ENCODE data around the gene GTSE1. TPM values are rescaled to one million over a fixed set of nuclear protein-coding genes. Genes with fewer than 3 reads are reported as not detected.
"Not testable (repeated sequence)": the region's sequence is repeated elsewhere in the genome, so short reads cannot be mapped to it uniquely, and the experiment has no call there.

GTSE1 gene
- polyA plus RNA-seq, 12 donors: 5.6 to 20.9 (median 9.9) TPM; not detected in 1

GRCh38 chr22:46292732-46293131 is 3.9 kb upstream of the GTSE1 start:
- DNase-seq: no peak

DNA sequence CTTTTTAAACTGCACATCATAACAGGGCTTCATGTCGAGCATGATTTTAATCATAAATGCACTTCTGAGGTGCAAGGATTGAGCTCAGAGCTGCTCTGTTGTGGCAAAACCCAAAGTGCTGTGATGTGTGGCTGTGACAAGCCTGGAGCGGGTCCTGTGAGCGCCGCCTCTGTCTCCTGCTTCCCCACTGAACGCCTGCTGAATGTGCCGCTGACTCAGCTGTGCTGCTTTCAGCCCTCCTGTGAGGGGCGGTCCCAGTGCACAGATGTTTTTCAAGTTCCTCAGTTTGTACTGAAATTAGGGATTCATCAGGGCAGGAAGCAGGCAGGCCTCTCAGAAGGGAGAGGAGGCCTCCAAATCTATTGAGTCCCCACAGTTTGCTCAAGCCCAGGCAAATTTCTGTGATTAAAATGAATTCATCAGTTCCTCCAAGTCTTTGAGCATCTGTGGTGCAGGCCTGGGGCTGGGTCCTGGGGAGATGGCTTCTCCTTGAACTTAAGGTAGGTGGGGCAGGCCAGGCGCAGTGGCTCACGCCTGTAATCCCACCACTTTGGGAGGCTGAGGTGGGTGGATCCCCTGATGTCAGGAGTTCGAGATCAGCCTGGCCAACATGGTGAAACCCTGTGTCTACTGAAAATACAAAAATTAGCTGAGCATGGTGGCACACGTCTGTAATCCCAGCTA is 3.0 kb upstream of the GTSE1 start:
- peak; percentile 66 for DNase-seq

DNA sequence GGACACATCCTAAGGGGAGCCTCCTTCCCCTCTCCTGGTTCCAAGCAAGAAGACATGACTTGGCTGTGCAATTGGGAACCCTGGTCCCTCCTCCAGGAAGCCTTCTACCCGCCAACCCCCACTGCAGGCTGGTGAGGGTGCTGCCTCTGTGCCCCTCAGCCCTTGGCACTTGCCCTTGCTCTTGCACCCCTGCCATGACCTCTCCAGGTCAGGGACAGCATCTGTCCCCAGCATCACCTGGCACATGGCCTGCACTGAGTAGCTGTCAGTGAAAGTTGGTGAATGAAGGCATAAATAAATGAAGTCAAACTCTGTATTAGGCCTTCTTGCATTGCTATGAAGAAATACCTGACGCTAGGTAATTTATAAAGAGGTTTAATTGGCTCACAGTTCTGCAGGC is 1.9 kb upstream of the GTSE1 start:
- no peak for DNase-seq

- no peak for DNase-seq
Measured at GRCh38 chr22:46295277-46295971, 1.2 kb upstream of the GTSE1 start.

- DNase-seq: no peak
Measured at GRCh38 chr22:46297151-46297812, 612 bp downstream of the GTSE1 start.

DNA sequence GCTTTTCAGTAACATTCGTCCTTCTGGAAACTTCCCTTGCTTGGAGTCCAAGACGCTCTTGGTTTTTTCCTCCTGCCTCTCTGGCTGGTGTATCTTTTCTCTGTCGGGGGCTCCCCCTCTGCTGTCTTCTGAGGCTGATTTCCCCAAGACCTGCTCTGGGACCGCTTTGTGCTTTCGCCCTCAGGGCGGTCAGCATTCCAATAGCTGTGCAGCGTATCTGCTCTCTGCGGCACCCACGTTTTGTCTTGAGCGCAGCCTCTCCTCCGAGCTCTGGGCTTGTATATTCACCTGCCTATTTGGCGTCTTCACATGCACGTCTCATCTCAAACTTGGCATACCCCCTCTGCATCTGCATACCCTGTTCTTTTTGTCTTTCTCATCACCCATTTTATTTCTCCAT is 2.4 kb downstream of the GTSE1 start:
- no peak for DNase-seq

- DNase-seq: no peak
Measured at GRCh38 chr22:46300491-46300890, 3.8 kb downstream of the GTSE1 start.

GRCh38 chr22:46303347-46303965 is 6.8 kb downstream of the GTSE1 start:
- DNase-seq: no peak

GRCh38 chr22:46308283-46308988 is 11.8 kb downstream of the GTSE1 start:
- no peak for DNase-seq

DNA sequence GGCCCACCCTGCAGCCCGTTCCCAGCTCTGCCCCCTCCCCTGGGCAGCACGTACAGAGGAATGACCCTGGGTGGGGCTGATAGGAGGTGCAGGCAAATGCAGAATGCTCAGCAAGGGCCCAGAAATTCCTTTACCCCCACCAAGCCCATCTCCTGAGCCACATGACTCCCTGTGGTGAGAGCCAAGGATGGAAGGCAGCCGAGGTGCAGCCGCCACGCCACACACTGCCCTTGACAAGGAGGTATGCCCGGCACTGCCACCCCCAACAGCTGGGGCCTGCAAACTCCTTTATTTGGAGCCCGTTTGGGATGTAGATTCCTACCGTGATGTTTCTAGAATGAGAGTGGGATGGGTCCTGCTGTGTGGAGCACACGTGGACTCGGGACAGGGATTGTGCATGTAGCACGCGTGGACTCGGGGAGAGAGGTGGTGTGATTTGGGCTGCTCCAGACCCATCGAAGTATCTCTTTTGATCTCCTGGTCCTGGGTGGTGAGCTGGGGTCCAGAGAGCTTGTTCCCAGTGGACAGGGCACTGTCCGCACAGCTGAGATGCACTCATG is 12.9 kb downstream of the GTSE1 start:
- DNase-seq: no peak

- no peak for DNase-seq
Measured at GRCh38 chr22:46312056-46312455, 15.4 kb downstream of the GTSE1 start.

GRCh38 chr22:46312848-46313247 is 16.2 kb downstream of the GTSE1 start:
- DNase-seq: not testable (repeated sequence)

GRCh38 chr22:46315976-46316375 is 19.3 kb downstream of the GTSE1 start:
- DNase-seq: no peak

- no peak for DNase-seq
Measured at GRCh38 chr22:46317646-46318045, 21.0 kb downstream of the GTSE1 start.

- no peak for DNase-seq
Measured at GRCh38 chr22:46318576-46318975, 21.9 kb downstream of the GTSE1 start.

GRCh38 chr22:46319319-46319718 is 22.6 kb downstream of the GTSE1 start:
- DNase-seq: no peak

DNA sequence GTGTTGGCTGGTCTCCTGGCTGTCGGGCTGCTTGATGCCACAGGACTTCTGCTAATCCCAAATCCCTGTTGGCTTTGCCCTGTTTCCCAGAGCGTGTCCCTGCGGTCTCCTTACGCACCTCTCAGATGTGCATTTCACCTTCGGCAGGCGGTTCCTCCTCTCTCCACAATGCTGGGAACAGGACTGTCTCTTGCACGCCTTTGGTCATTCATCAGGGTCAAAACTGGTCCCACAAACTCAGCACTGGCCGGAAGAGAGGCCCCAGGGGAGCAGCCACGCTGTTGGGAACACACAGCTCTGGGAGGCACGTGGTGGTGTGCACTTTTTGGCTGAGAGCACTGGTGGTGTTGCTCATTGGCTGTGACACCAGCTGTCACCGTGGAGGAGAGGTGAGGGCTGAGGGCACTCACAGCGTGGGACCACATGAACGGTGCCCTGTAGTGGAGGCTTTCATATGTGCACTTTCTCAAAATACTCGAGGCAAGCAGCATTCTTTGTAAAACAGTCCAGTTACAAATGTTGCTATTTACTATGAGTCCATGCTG is 23.6 kb downstream of the GTSE1 start:
- no peak for DNase-seq

GRCh38 chr22:46320716-46321386 is 24.2 kb downstream of the GTSE1 start:
- DNase-seq: no peak

- DNase-seq: no peak
Measured at GRCh38 chr22:46322711-46323110, 26.0 kb downstream of the GTSE1 start.

DNA sequence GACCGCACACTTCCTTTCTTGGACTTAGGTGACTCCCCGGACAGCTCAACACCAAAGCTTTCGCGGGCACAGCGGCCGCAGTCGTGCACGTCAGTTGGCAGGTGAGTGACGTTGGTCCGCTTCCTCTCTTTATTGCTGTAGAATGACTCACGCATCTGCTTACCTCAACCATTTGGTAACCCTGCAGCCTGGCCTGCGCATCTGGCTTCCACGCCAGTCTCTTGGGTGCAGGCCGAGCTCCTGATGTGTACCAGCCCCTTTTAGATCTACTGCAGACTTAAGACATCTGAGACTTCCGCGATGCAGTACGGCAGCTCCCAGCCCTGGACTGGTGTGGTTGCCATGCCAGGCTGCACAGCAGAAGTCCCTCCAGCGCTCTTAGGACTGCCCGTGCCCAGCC is 26.5 kb downstream of the GTSE1 start:
- no peak for DNase-seq
